Lower leg skin (tissue), 4 donors: ENCODE results near the gene GPC5. TPM values are rescaled to one million over a fixed set of nuclear protein-coding genes. Genes with fewer than 3 reads are reported as not detected.

ENCODE experiments used
- DNase-seq, 2 donors: peaks; one replicate each; pipeline ENCODE4 v3.0.0-alpha.2; 2019; ENCODE audit warnings: low spot score in 2 of 2
- H3K4me3 ChIP-seq: fragments of 200-600 bp; sonication (generic); 2 replicates; pipeline ENCODE4 v1.5.1; 2017; ENCODE audit warnings: mild to moderate bottlenecking, low read depth; ENCODE audit not compliant: poor library complexity, severe bottlenecking
- POLR2A ChIP-seq, 2 donors: fragments of 450-650 bp; IDR thresholded peaks; one replicate each; pipeline ENCODE4 v1.6.1; 2016 to 2017; ENCODE audit warnings: antibody characterized with exemption in 2 of 2, mild to moderate bottlenecking in 1 of 2, moderate library complexity in 1 of 2
- WGBS, 2 donors: methylation state at CpG; one replicate each; pipeline ENCODE4 v1.1.5; 2018; 5-methylcytosine and 5-hydroxymethylcytosine counted together
- intact Hi-C: fragments of 100-400 bp; cut with DNase I; formaldehyde crosslinking; loops from one replicate; pipeline ENCODE4 v1.15.0; 2023; ENCODE audit warnings: low total_unique reads
- total RNA-seq, 4 donors: library from RNA; depleted of rRNA; stranded (reverse); fragments of >200 nt; gene quantifications; one replicate each; pipeline ENCODE4 v1.1.0, GENCODE V29; 2016
- TF ChIP-seq, protein P1 (sequence below), 3 donors: fragments of 450-650 bp; IDR thresholded peaks; one replicate each; pipeline ENCODE4 v1.5.1; 2016; ENCODE audit warnings: antibody characterized with exemption in 3 of 3, mild to moderate bottlenecking in 3 of 3, moderate library complexity in 2 of 3

The GPC5 gene
- total RNA-seq, 4 donors from 2014 or later, result 0.46 to 1.3 (median 0.82) TPM

DNA sequence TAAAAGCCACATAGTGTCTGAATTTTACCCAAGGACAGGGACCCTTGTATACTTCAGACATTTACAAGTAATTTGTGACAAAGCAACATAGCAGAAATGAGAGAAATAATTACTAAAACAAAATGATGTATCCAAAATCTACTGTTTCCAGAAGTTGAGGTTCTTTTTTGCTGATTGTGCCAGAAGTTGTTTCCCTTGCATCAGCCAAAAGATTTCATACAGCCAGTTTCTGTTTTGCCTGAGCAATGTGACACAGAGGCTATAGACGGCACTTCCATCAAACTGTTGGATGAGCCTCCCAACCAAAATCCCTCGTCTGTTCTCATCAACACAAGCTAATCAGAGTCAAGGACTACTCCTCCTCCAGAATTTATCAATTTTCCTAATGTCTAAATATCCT is 915.0 kb downstream of the GPC5 start:
- no peak for TF ChIP-seq POLR2A (IDR thresholded peaks at IDR 0.05)
- TF ChIP-seq, protein P1, sequence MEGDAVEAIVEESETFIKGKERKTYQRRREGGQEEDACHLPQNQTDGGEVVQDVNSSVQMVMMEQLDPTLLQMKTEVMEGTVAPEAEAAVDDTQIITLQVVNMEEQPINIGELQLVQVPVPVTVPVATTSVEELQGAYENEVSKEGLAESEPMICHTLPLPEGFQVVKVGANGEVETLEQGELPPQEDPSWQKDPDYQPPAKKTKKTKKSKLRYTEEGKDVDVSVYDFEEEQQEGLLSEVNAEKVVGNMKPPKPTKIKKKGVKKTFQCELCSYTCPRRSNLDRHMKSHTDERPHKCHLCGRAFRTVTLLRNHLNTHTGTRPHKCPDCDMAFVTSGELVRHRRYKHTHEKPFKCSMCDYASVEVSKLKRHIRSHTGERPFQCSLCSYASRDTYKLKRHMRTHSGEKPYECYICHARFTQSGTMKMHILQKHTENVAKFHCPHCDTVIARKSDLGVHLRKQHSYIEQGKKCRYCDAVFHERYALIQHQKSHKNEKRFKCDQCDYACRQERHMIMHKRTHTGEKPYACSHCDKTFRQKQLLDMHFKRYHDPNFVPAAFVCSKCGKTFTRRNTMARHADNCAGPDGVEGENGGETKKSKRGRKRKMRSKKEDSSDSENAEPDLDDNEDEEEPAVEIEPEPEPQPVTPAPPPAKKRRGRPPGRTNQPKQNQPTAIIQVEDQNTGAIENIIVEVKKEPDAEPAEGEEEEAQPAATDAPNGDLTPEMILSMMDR (IDR thresholded peaks at IDR 0.05), result no peak
- DNase-seq, result no peak
- H3K4me3 ChIP-seq, result no peak overlapping the region
- intact Hi-C loops, result no loop called here
- 45 to 70% methylated on average over 2 of the region's 2 CpGs for whole genome bisulfite sequencing, 2 donors

DNA sequence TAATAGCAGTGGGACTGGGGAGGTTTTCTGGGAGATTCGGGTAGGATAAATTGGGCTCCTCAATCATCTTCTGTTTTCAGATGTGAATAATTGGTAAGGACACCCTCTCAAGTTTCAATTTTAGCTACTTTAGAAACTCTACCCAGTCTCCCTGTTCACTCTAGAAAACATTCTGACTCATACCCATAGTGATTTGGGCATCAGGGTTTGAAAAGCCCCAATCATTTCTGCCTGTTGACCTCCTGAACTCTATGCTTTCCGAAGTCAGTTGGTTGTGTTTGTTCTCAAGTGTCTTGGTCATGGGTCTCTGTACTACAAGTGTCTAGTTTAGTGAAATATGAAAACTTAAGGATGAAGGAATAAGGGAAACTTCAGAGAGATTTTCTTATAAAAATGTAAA is 916.8 kb downstream of the GPC5 start:
- DNase-seq, result no peak
- WGBS, 2 donors, result 80 to 88% methylated on average over 2 of the region's 2 CpGs
- intact Hi-C loops, result no loop called here
- TF ChIP-seq, protein P1 (IDR thresholded peaks at IDR 0.05), result no peak
- TF ChIP-seq POLR2A (IDR thresholded peaks at IDR 0.05), result no peak
- H3K4me3 ChIP-seq, result no peak overlapping the region

DNA sequence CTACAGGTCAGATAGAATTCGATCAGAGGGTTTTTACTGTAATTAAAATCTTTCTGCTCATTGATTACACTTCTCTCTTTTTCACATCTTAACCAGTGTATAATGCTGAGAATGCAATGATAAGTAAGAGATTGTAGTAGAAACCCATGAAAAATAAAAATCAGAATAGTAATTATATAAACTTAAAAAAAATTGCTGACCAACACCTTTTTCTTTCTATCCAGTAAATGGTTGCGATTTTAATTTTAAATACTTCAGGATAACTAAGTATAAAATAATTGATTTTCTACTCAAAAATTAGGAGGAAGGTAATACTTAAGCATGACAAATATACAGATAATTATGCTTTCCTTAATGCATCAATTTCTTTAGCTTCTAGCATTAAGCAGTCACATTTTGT is 917.6 kb downstream of the GPC5 start:
- no peak for DNase-seq
- TF ChIP-seq POLR2A (IDR thresholded peaks at IDR 0.05), result no peak
- TF ChIP-seq, protein P1 (IDR thresholded peaks at IDR 0.05), result no peak

DNA sequence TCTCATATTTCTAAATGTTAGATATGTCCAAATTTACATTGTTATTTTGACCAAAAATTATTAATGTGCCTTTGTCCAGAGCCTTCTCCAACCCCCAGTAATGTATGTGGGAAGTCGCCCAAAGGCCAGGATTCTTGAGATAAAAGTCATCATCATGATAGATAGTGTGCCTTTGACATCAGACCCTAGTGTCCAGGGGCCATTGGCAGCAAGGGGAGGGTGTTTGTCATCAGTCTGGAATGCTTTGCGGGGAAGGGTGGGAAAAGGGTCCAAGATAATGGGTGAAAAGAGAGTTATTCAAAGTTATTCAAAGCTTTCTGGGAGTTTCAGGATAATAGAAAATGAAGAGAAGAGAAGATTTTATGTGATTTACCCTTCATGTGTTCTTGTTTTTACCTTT is 918.6 kb downstream of the GPC5 start:
- intact Hi-C loops, result no loop called here
- 66 to 81% methylated on average over 2 of the region's 2 CpGs for WGBS, 2 donors
- TF ChIP-seq POLR2A (IDR thresholded peaks at IDR 0.05), result no peak
- TF ChIP-seq, protein P1 (IDR thresholded peaks at IDR 0.05), result no peak
- DNase-seq, result no peak
- H3K4me3 ChIP-seq, result no peak overlapping the region

More for the DNA sequence above, 917.6 kb downstream of the GPC5 start:
- H3K4me3 ChIP-seq, result no peak overlapping the region
- intact Hi-C loops, result no loop called here
- WGBS, 2 donors, result 91 to 93% methylated on average over 2 of the region's 2 CpGs

DNA sequence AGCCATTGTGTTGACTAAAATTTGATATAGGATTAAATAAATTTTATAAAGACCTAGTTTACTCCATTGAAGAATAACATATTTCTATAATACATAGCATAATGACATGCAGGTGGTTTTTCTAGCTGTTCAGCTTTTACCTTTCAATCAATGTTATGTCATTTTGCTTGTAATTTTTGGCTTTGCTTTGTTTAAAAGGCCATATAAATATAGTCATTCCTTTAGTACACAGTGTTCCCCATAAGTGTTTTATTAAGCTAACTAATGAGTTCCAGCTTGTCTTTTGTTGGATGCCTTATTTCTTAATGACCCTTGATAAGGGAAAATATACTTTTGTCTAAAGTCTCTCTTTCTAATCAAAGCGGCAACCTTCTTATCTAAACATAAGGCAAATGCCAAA is 921.9 kb downstream of the GPC5 start:
- no peak for DNase-seq
- TF ChIP-seq, protein P1 (IDR thresholded peaks at IDR 0.05), result no peak
- no peak for TF ChIP-seq POLR2A (IDR thresholded peaks at IDR 0.05)
- intact Hi-C loops, result no loop called here
- no peak overlapping the region for H3K4me3 ChIP-seq
- WGBS, 2 donors, result 50 to 56% methylated on average over 1 of the region's 1 CpG

DNA sequence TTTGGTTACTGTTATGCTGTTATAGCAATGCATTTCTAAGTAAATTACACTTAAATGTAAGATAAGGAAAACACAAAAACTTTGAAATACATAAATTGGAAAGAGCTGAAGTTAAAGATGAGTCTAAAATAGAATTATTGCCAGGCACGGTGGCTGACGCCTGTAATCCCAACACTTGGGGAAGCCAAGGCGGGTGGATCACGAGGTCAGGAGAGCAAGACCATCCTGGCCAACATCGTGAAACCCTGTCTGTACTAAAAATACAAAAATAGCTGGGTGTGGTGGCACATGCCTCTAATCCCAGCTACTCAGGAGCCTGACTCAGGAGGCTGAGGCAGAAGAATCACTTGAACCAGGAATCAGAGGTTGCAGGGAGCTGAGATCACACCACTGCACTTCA is 922.8 kb downstream of the GPC5 start:
- peak; percentile 33 to 84 for DNase-seq
- intact Hi-C loops, result no loop called here
- WGBS, 2 donors, result 52 to 64% methylated on average over 5 of the region's 5 CpGs
- TF ChIP-seq, protein P1 (IDR thresholded peaks at IDR 0.05), result no peak
- no peak for TF ChIP-seq POLR2A (IDR thresholded peaks at IDR 0.05)
- H3K4me3 ChIP-seq, result no peak overlapping the region
